HCT116 (cell line): ENCODE data around the gene EHBP1. TPM values are rescaled to one million over a fixed set of nuclear protein-coding genes. Genes with fewer than 3 reads are reported as not detected.

Experiments used
- ATAC-seq: fragments of 200-7000 bp; cut with Tn5 transposase; 2 replicates; pipeline ENCODE4 v1.9.1; 2020; ENCODE audit warnings: mild to moderate bottlenecking, moderate library complexity
- BruUV-seq: library from RNA; stranded (reverse); fragments of 400-500 nt; replicated peaks from 2 replicates; lab custom pipeline; 2021; lab: Mats Ljungman, UMichigan
- CTCF ChIA-PET: fragments of 300-600 bp; sonication (Branson Sonifier 250); formaldehyde crosslinking; loops from one replicate; lab custom pipeline; 2021; ENCODE audit warnings: antibody characterized with exemption; lab: Charles Lee
- POLR2A ChIA-PET: fragments of 300-600, 350-600 bp; sonication (Branson Sonifier 250); formaldehyde crosslinking; loops from one replicate; lab custom pipeline; 2021; ENCODE audit warnings: antibody characterized with exemption; lab: Charles Lee
- RAD21 ChIA-PET, 2 experiments: fragments of 300-600 bp; sonication (Branson Sonifier 250); formaldehyde crosslinking; loops; one replicate each; lab custom pipeline; 2023; ENCODE audit warnings: low total read pairs in 2 of 2; ENCODE audit not compliant: uncharacterized antibody in 2 of 2, unreplicated experiment in 2 of 2, low non-redundant PET in 1 of 2; lab: Charles Lee
- DNase-seq: peaks from one replicate; pipeline ENCODE4 v3.0.0-alpha.2; 2010; ENCODE audit warnings: low read depth, low spot score
- H2AFZ ChIP-seq: fragments of 200-600 bp; shearing (Covaris generic), sonication (generic); 2 replicates; pipeline ENCODE4 v1.6.1; 2017; ENCODE audit warnings: low read depth, mixed run types, mixed read lengths, antibody characterized with exemption, low read length; ENCODE audit not compliant: poor library complexity, severe bottlenecking
- H3K27ac ChIP-seq: 2 replicates; pipeline ENCODE4 v1.5.1; 2012; ENCODE audit warnings: low read depth, low read length
- H3K27me3 ChIP-seq: fragments of 200-600 bp; sonication (generic); 2 replicates; pipeline ENCODE4 v1.6.1; 2016; ENCODE audit warnings: mixed run types, low read length, mixed read lengths; ENCODE audit not compliant: insufficient read depth
- H3K36me3 ChIP-seq, 2 experiments: fragments of 200-500 bp in 1 of 2; fragments of 200-600 bp in 1 of 2; sonication (Bioruptor generic) in 1 of 2; sonication (generic) in 1 of 2; 2 replicates each; pipeline versions ENCODE4 v1.5.1 to v1.6.1; 2014 to 2016; ENCODE audit warnings: low read length in 2 of 2, inconsistent platforms in 1 of 2, mixed read lengths in 1 of 2, mixed run types in 1 of 2; ENCODE audit not compliant: insufficient read depth in 2 of 2, control insufficient read depth in 1 of 2
- H3K4me1 ChIP-seq, 2 experiments: fragments of 200-600 bp in 1 of 2; sonication (generic) in 1 of 2; 2 replicates each; pipeline versions ENCODE4 v1.5.1 to v1.6.1; 2012 to 2017; ENCODE audit warnings: low read length in 2 of 2, inconsistent platforms in 1 of 2, mild to moderate bottlenecking in 1 of 2, mixed read lengths in 1 of 2, mixed run types in 1 of 2, moderate library complexity in 1 of 2; ENCODE audit not compliant: insufficient read depth in 2 of 2, control insufficient read depth in 1 of 2
- H3K4me2 ChIP-seq: fragments of 200-600 bp; sonication (generic); 2 replicates; pipeline ENCODE4 v1.6.1; 2017; ENCODE audit warnings: mixed run types, low read length, mixed read lengths
- H3K4me3 ChIP-seq, 2 experiments: fragments of 200-600 bp in 1 of 2; sonication (generic) in 1 of 2; replicated peaks in 1 of 2; 2 replicates each; pipeline ENCODE4 v1.5.1; 2011 to 2016; ENCODE audit warnings: low read length in 2 of 2, control low read depth in 1 of 2, low read depth in 1 of 2, mild to moderate bottlenecking in 1 of 2, mixed read lengths in 1 of 2, mixed run types in 1 of 2
- H3K79me2 ChIP-seq: fragments of 200-600 bp; sonication (generic); 2 replicates; pipeline ENCODE4 v1.6.1; 2017; ENCODE audit warnings: mild to moderate bottlenecking, mixed run types, low read length, moderate library complexity, mixed read lengths; ENCODE audit not compliant: insufficient read depth
- H3K9ac ChIP-seq: fragments of 200-600 bp; sonication (generic); 2 replicates; pipeline ENCODE4 v1.6.1; 2016; ENCODE audit warnings: low read length, mixed read lengths
- H3K9me2 ChIP-seq: fragments of 200-600 bp; sonication (generic), shearing (Covaris generic); 2 replicates; pipeline ENCODE4 v1.6.1; 2017; ENCODE audit warnings: mixed run types, mild to moderate bottlenecking, moderate library complexity; ENCODE audit not compliant: insufficient read depth
- H3K9me3 ChIP-seq, 2 experiments: fragments of 200-500 bp in 1 of 2; fragments of 200-600 bp in 1 of 2; sonication (Bioruptor generic) in 1 of 2; sonication (generic) in 1 of 2; 2 replicates each; pipeline ENCODE4 v1.6.1; 2014 to 2017; ENCODE audit warnings: low read length in 2 of 2, mixed read lengths in 2 of 2, inconsistent platforms in 1 of 2, low read depth in 1 of 2, mild to moderate bottlenecking in 1 of 2, mixed run types in 1 of 2, moderate library complexity in 1 of 2; ENCODE audit not compliant: control insufficient read depth in 1 of 2, insufficient read depth in 1 of 2
- H4K20me1 ChIP-seq: fragments of 200-600 bp; sonication (generic), shearing (Covaris generic); 2 replicates; pipeline ENCODE4 v1.6.1; 2017; ENCODE audit warnings: mixed run types, mild to moderate bottlenecking, moderate library complexity; ENCODE audit not compliant: insufficient read depth
- CBX3 ChIP-seq: IDR thresholded peaks from 2 replicates; pipeline ENCODE4 v1.6.1; 2012; ENCODE audit warnings: low read depth
- CTCF ChIP-seq, 3 experiments: fragments of 200-600 bp in 1 of 3; sonication (generic) in 1 of 3; IDR thresholded peaks in 2 of 3; conservative IDR thresholded peaks in 1 of 3; 2 replicates each; pipeline ENCODE4 v1.5.1; 2012 to 2017; ENCODE audit warnings: low read depth in 2 of 3, low read length in 2 of 3, antibody characterized with exemption in 1 of 3, borderline replicate concordance in 1 of 3, control low read depth in 1 of 3, mild to moderate bottlenecking in 1 of 3, mixed read lengths in 1 of 3, mixed run types in 1 of 3, moderate library complexity in 1 of 3; ENCODE audit not compliant: insufficient read depth in 1 of 3
- MAX ChIP-seq: IDR thresholded peaks from 2 replicates; pipeline ENCODE4 v1.6.1; 2012
- RAD21 ChIP-seq: IDR thresholded peaks from 2 replicates; pipeline ENCODE4 v1.6.1; 2012; ENCODE audit warnings: low read depth, mild to moderate bottlenecking
- REST ChIP-seq: IDR thresholded peaks from 2 replicates; pipeline ENCODE4 v1.6.1; 2012; ENCODE audit warnings: low read depth
- SIN3A ChIP-seq: IDR thresholded peaks from 2 replicates; pipeline ENCODE4 v1.6.1; 2012; ENCODE audit warnings: low read depth
- TCF7L2 ChIP-seq: IDR thresholded peaks from 2 replicates; pipeline ENCODE4 v1.7.0; 2011; ENCODE audit warnings: borderline replicate concordance, inconsistent platforms; ENCODE audit not compliant: insufficient read depth, insufficient read length; ENCODE audit errors: extremely low read depth
- YY1 ChIP-seq: IDR thresholded peaks from 2 replicates; pipeline ENCODE4 v1.6.1; 2011; ENCODE audit warnings: low read length, low read depth, moderate library complexity, mild to moderate bottlenecking; ENCODE audit not compliant: insufficient replicate concordance; ENCODE audit errors: extremely low read depth
- ZBTB33 ChIP-seq: IDR thresholded peaks from 2 replicates; pipeline ENCODE4 v1.6.1; 2011; ENCODE audit warnings: mild to moderate bottlenecking, low read length, moderate library complexity; ENCODE audit not compliant: insufficient replicate concordance; ENCODE audit errors: extremely low read depth
- intact Hi-C: fragments of 100-400 bp; cut with micrococcal nuclease; formaldehyde crosslinking; loops from 2 replicates; pipeline ENCODE4 v1.10.0; 2022
- total RNA-seq: library from RNA; stranded (reverse); gene quantifications from one replicate; pipeline ENCODE4 v1.2.1, GENCODE V29; 2021; ENCODE audit not compliant: unreplicated experiment

The EHBP1 gene
- total RNA-seq, 1 experiment from 2014 or later: 89.9 TPM

- no peak overlapping the region for H3K4me2 ChIP-seq
- TF ChIP-seq SIN3A: no peak
- no peak for TF ChIP-seq MAX
- no peak for TF ChIP-seq RAD21
- TF ChIP-seq ZBTB33: no peak
- TF ChIP-seq YY1: no peak
- no peak for TF ChIP-seq CBX3
- TF ChIP-seq REST: no peak
- TF ChIP-seq TCF7L2: no peak
- no peak for TF ChIP-seq CTCF (IDR thresholded peaks at IDR 0.05 in 2 of 3, conservative IDR thresholded peaks at IDR 0.05 in 1 of 3; ENCODE audit: borderline replicate concordance in 1 of 3, insufficient read depth in 1 of 3, low read depth in 2 of 3, low read length in 2 of 3)
- no TSS peak for BruUV-seq
- no peaks in the 10 kb centered on the region for H3K27me3 ChIP-seq
- DNase-seq (no peak), ATAC-seq (no peak)
- peaks cover 36 to 57% of the 10 kb centered on the region in 2 experiments for H3K4me1 ChIP-seq
- no peak overlapping the region for H3K9ac ChIP-seq
- H3K79me2 ChIP-seq: peaks cover 100% of the 10 kb centered on the region
- intact Hi-C loops: no loop called here
- RAD21 ChIA-PET: no interaction called here
- no peak overlapping the region for H3K4me3 ChIP-seq
- no peaks in the 10 kb centered on the region for H4K20me1 ChIP-seq
- CTCF ChIA-PET: interaction anchor here (1.4 kb wide), 1 partner anchor 265 kb away, joined by 5 read pairs; no protein-coding TSS in a partner anchor
- H3K36me3 ChIP-seq: peaks cover 0 to 7% of the 10 kb centered on the region in 2 experiments; a peak in 1 of 4 replicates
- POLR2A ChIA-PET: no interaction called here
- H3K9me2 ChIP-seq: 0 out of 2 replicates have a peak, but pooled peaks cover 2% of the 10 kb centered on the region
- H2AFZ ChIP-seq: no peak overlapping the region
- H3K9me3 ChIP-seq: no peaks in the 10 kb centered on the region
- no peak overlapping the region for H3K27ac ChIP-seq
Observed at GRCh38 chr2:62722679-62723078, 17.2 kb downstream of the EHBP1 start.
